Smooth muscle cell (in vitro differentiated cells): ENCODE results near the gene ATCAY. TPM values are rescaled to one million over a fixed set of nuclear protein-coding genes. Genes with fewer than 3 reads are reported as not detected.

Experiments
- DNase-seq: peaks from one replicate; lab custom pipeline; 2025; ENCODE audit not compliant: unreplicated experiment; lab: John Stamatoyannopoulos, UW
- H2AFZ ChIP-seq: fragments of 200-600 bp; sonication (generic); 2 replicates; pipeline ENCODE4 v1.6.0; 2016; ENCODE audit warnings: antibody characterized with exemption, low read depth, mild to moderate bottlenecking
- H3F3A ChIP-seq: fragments of 200-600 bp; sonication (generic); 2 replicates; pipeline ENCODE4 v1.6.0; 2017; ENCODE audit warnings: antibody characterized with exemption, low read depth
- H3K27ac ChIP-seq: fragments of 200-600 bp; sonication (generic); 2 replicates; pipeline ENCODE4 v1.5.1; 2016; ENCODE audit warnings: low read depth, mild to moderate bottlenecking
- H3K27me3 ChIP-seq: fragments of 200-600 bp; sonication (generic); 2 replicates; pipeline ENCODE4 v1.6.1; 2016; ENCODE audit warnings: low read depth, mild to moderate bottlenecking
- H3K36me3 ChIP-seq: fragments of 200-600 bp; sonication (generic); 2 replicates; pipeline ENCODE4 v1.5.1; 2016; ENCODE audit warnings: low read depth
- H3K4me1 ChIP-seq: fragments of 200-600 bp; sonication (generic); 2 replicates; pipeline ENCODE4 v1.5.1; 2016; ENCODE audit warnings: low read depth
- H3K4me2 ChIP-seq: fragments of 200-600 bp; sonication (generic); 2 replicates; pipeline ENCODE4 v1.6.0; 2016; ENCODE audit warnings: mild to moderate bottlenecking
- H3K4me3 ChIP-seq: fragments of 200-600 bp; sonication (generic); 2 replicates; pipeline ENCODE4 v1.5.1; 2016; ENCODE audit warnings: mild to moderate bottlenecking
- H3K79me2 ChIP-seq: fragments of 200-600 bp; sonication (generic); 2 replicates; pipeline ENCODE4 v1.6.0; 2016; ENCODE audit warnings: low read depth, mild to moderate bottlenecking
- H3K9ac ChIP-seq: fragments of 200-600 bp; sonication (generic); 2 replicates; pipeline ENCODE4 v1.6.0; 2016; ENCODE audit warnings: low read depth
- H3K9me3 ChIP-seq: fragments of 200-600 bp; sonication (generic); replicated peaks from 2 replicates; pipeline ENCODE4 v1.5.1; 2016; ENCODE audit warnings: low read depth
- H4K20me1 ChIP-seq: fragments of 200-600 bp; sonication (generic); 2 replicates; pipeline ENCODE4 v1.6.0; 2016; ENCODE audit warnings: low read depth
- WGBS: methylation state at CpG from one replicate; pipeline ENCODE4 v1.1.7; 2016; ENCODE audit warnings: low lambda C conversion rate; 5-methylcytosine and 5-hydroxymethylcytosine counted together
- microRNA counts: library from miRNA; unstranded; fragments of <30 nt; microRNA quantifications from one replicate; lab custom pipeline; 2016
- microRNA-seq: library from miRNA; unstranded; fragments of <30 nt; microRNA quantifications from one replicate; pipeline ENCODE4, GENCODE V29; 2016; ENCODE audit warnings: borderline number of aligned reads
- polyA plus RNA-seq: library from polyadenylated mRNA; unstranded; fragments of >200 nt; fragmentation: Nextera tagmentation; extraction: Ambion mirVana; gene quantifications from 2 replicates; pipeline ENCODE4 v1.2.1, GENCODE V29; 2016
- small RNA-seq: library from RNA; depleted of rRNA; stranded (forward); fragments of <200 nt; gene quantifications from one replicate; pipeline ENCODE3, GENCODE V24; 2014
- total RNA-seq: library from RNA; depleted of rRNA; stranded (reverse); fragments of >200 nt; gene quantifications from 2 replicates; pipeline ENCODE4 v1.2.3, GENCODE V29; 2014
- TF ChIP-seq, protein P1 (sequence below): fragments of 200-600 bp; sonication (generic); IDR thresholded peaks from 2 replicates; pipeline ENCODE4 v1.5.1; 2017; ENCODE audit warnings: borderline replicate concordance, mild to moderate bottlenecking, antibody characterized with exemption; ENCODE audit not compliant: insufficient read depth, poor library complexity, severe bottlenecking

Gene ATCAY
- total and polyA plus RNA-seq, 2 experiments from 2014 or later: 0.09 to 1.1 TPM

DNA sequence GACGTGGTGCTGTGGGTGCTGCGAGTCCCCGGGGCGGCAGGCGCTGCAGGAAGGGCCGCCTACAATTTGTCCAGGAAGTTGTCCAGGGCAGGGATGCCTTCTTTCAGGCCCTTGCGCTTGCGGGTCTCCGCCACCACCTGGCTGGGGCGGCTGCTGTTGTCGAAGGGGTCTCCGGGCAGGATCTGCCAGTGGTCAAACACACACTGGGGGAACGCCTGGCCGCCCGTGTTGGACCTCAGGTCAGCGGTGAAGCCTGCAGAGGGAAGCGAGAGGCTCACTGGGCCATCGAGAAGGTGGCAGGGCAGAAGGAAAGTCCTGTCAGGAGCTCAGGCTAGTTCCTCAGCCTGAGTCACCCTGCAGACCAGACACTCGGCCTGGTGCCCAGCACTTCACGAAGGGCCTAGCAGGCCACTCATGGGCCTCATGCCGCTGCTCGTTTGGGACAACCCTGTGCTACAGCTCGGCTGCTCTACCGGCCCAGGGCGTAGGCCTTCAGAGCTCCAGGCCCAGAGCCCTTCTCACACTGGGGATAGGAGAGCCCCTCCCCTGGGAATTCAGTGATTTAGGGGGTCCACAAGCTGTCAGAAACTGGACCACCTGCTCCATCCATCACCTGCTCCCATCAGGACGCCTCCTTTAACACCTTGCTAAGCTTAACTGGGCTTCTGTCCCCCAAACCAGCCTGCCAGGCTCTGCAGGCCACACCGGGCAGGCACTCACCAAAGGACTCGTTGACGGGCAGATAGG, 96.2 kb downstream of the ATCAY start:
- H3K4me3 ChIP-seq: no peak overlapping the region
- no peaks in the 10 kb centered on the region for H3K27me3 ChIP-seq
- H3K4me1 ChIP-seq: no peaks in the 10 kb centered on the region
- H4K20me1 ChIP-seq: peaks cover 81% of the 10 kb centered on the region
- H2AFZ ChIP-seq: no peak overlapping the region
- H3K27ac ChIP-seq: peak overlapping the region; percentile 15
- H3K4me2 ChIP-seq: no peak overlapping the region
- WGBS: 96% methylated on average over 27 of the region's 29 CpGs
- H3K9me3 ChIP-seq: no peaks in the 10 kb centered on the region
- H3K79me2 ChIP-seq: peaks cover 66% of the 10 kb centered on the region
- H3K36me3 ChIP-seq: peaks cover 10% of the 10 kb centered on the region
- TF ChIP-seq, protein P1, sequence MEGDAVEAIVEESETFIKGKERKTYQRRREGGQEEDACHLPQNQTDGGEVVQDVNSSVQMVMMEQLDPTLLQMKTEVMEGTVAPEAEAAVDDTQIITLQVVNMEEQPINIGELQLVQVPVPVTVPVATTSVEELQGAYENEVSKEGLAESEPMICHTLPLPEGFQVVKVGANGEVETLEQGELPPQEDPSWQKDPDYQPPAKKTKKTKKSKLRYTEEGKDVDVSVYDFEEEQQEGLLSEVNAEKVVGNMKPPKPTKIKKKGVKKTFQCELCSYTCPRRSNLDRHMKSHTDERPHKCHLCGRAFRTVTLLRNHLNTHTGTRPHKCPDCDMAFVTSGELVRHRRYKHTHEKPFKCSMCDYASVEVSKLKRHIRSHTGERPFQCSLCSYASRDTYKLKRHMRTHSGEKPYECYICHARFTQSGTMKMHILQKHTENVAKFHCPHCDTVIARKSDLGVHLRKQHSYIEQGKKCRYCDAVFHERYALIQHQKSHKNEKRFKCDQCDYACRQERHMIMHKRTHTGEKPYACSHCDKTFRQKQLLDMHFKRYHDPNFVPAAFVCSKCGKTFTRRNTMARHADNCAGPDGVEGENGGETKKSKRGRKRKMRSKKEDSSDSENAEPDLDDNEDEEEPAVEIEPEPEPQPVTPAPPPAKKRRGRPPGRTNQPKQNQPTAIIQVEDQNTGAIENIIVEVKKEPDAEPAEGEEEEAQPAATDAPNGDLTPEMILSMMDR: no peak
- DNase-seq: no peak
- H3F3A ChIP-seq: peaks cover 68% of the 10 kb centered on the region
- no peak overlapping the region for H3K9ac ChIP-seq

MicroRNAs within 50 kb of the gene (microRNA counts, 767-probe panel; counts per million panel counts)
- microRNA hsa-miR-637 (lab: Ali Mortazavi, UCI): 183 counts per million

Small RNAs within 50 kb of the gene (microRNA-seq; reads per million reads assigned to microRNA genes)
- gene MIR637: not detected

Small RNAs within 50 kb of the gene (small RNA-seq; reads per million reads assigned to genes)
- not detected for gene RN7SL202P

Other genes starting within 250 kb of the ATCAY start
- 8.2 and 13.2 TPM in 2 replicates for gene PIP5K1C, start 180.2 kb upstream of the ATCAY start, total RNA-seq
- gene PIP5K1C, start 180.2 kb upstream of the ATCAY start, polyA plus RNA-seq: 27.2 and 29.9 TPM in 2 replicates
- gene TJP3, start 172.3 kb upstream of the ATCAY start, total RNA-seq: 1.7 and 6.2 TPM in 2 replicates
- 1.2 and 9.0 TPM in 2 replicates for gene TJP3, start 172.3 kb upstream of the ATCAY start, polyA plus RNA-seq
- 7.7 and 16.1 TPM in 2 replicates for gene APBA3, start 119.0 kb upstream of the ATCAY start, total RNA-seq
- 27.9 and 28.4 TPM in 2 replicates for gene APBA3, start 119.0 kb upstream of the ATCAY start, polyA plus RNA-seq
- gene MRPL54, start 118.0 kb upstream of the ATCAY start, total RNA-seq: 19.5 and 33.8 TPM in 2 replicates
- gene MRPL54, start 118.0 kb upstream of the ATCAY start, polyA plus RNA-seq: 60.8 and 64.4 TPM in 2 replicates
- gene RAX2, start 108.5 kb upstream of the ATCAY start, total RNA-seq: not detected in 2 replicates
- not detected in 2 replicates for gene RAX2, start 108.5 kb upstream of the ATCAY start, polyA plus RNA-seq
- gene MATK, start 94.3 kb upstream of the ATCAY start, total RNA-seq: not detected in 2 replicates
- gene MATK, start 94.3 kb upstream of the ATCAY start, polyA plus RNA-seq: not detected in 2 replicates
- 0.54 and 1.4 TPM in 2 replicates for gene ZFR2, start 11.6 kb upstream of the ATCAY start, total RNA-seq
- gene ZFR2, start 11.6 kb upstream of the ATCAY start, polyA plus RNA-seq: 1.8 and 4.8 TPM in 2 replicates
- gene NMRK2, start 52.4 kb downstream of the ATCAY start, total RNA-seq: not detected in 2 replicates
- not detected in 2 replicates for gene NMRK2, start 52.4 kb downstream of the ATCAY start, polyA plus RNA-seq
- 76.4 and 82.9 TPM in 2 replicates for gene DAPK3, start 90.4 kb downstream of the ATCAY start, total RNA-seq
- gene DAPK3, start 90.4 kb downstream of the ATCAY start, polyA plus RNA-seq: 113 and 120 TPM in 2 replicates
- gene EEF2, start 104.8 kb downstream of the ATCAY start, total RNA-seq: 870 and 903 TPM in 2 replicates
- gene EEF2, start 104.8 kb downstream of the ATCAY start, polyA plus RNA-seq: 365 and 474 TPM in 2 replicates
- 15.6 and 17.3 TPM in 2 replicates for gene PIAS4, start 127.1 kb downstream of the ATCAY start, total RNA-seq
- gene PIAS4, start 127.1 kb downstream of the ATCAY start, polyA plus RNA-seq: 8.1 and 14.0 TPM in 2 replicates
- gene ZBTB7A, start 186.2 kb downstream of the ATCAY start, total RNA-seq: 13.3 and 16.1 TPM in 2 replicates
- gene ZBTB7A, start 186.2 kb downstream of the ATCAY start, polyA plus RNA-seq: 36.0 and 53.4 TPM in 2 replicates
- 79.1 and 90.1 TPM in 2 replicates for gene MAP2K2, start 243.4 kb downstream of the ATCAY start, total RNA-seq
- 186 and 193 TPM in 2 replicates for gene MAP2K2, start 243.4 kb downstream of the ATCAY start, polyA plus RNA-seq